ENCODE measurements around the gene STARD3NL. TPM values are rescaled to one million over a fixed set of nuclear protein-coding genes. Genes with fewer than 3 reads are reported as not detected.

STARD3NL gene
- total and polyA plus RNA-seq, 8 donors = 9.3 to 61.6 (median 23.8) TPM

DNA sequence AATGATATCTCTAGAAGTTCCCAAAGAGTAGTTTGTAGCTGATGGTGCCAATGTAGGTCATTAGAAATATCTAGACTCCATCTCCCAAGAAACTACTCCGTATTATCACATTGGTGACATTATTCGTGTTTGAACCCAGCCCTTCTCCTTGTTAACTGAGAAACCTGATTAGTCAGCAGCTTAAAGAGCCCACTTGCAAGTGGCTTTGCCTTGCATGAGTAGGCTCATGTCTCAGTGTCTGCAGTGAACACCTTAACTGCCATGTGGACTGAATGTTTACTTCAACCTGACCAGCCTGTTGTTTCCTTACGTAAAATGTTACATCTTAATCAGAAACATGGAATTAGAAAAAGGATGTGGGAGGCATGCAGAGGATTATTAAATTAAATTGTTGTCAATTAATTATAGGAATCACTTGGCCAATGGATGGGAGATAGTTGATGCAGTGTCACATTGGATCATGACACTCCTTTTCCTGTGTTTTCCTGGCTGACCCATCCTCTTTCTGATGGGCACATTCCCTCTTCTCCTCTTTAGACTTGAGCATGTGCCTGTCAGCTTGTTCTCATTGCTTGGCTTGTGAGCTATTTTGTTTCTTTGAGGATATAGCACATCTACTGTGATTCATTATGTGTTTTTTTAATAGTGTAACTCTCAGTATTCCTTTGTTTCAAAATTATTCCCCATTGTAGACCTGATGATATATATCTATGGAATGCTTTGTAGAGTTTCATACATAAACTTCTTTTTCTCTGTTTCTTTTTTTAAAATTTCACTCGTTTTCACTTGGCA is 18.0 kb downstream of the STARD3NL start:
- TF ChIP-seq POLR2AphosphoS5 (IDR thresholded peaks at IDR 0.05) = no peak
- TF ChIP-seq, protein P1, sequence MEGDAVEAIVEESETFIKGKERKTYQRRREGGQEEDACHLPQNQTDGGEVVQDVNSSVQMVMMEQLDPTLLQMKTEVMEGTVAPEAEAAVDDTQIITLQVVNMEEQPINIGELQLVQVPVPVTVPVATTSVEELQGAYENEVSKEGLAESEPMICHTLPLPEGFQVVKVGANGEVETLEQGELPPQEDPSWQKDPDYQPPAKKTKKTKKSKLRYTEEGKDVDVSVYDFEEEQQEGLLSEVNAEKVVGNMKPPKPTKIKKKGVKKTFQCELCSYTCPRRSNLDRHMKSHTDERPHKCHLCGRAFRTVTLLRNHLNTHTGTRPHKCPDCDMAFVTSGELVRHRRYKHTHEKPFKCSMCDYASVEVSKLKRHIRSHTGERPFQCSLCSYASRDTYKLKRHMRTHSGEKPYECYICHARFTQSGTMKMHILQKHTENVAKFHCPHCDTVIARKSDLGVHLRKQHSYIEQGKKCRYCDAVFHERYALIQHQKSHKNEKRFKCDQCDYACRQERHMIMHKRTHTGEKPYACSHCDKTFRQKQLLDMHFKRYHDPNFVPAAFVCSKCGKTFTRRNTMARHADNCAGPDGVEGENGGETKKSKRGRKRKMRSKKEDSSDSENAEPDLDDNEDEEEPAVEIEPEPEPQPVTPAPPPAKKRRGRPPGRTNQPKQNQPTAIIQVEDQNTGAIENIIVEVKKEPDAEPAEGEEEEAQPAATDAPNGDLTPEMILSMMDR (IDR thresholded peaks at IDR 0.05) = no peak
- TF ChIP-seq EP300 (IDR thresholded peaks at IDR 0.05) = no peak
- TF ChIP-seq POLR2A (IDR thresholded peaks at IDR 0.05) = no peak
- Histone ChIP-seq H3K9me3 (peaks cover 0 to 5% (median 0%) of the 10 kb centered on the region in 4 donors), H3K4me3 (no peak overlapping the region), H3K27ac (no peak overlapping the region), H3K36me3 (no peaks in the 10 kb centered on the region), H3K27me3 (no peaks in the 10 kb centered on the region), H3K4me1 (peaks cover 0 to 62% (median 34%) of the 10 kb centered on the region in 4 donors)
- intact Hi-C loops (cut with DNase I; ENCODE audit: low total_unique reads) = no loop called here
- WGBS, 5 donors = 77 to 87% (median 78%) methylated on average over 4 of the region's 4 CpGs
- no peak for DNase-seq

DNA sequence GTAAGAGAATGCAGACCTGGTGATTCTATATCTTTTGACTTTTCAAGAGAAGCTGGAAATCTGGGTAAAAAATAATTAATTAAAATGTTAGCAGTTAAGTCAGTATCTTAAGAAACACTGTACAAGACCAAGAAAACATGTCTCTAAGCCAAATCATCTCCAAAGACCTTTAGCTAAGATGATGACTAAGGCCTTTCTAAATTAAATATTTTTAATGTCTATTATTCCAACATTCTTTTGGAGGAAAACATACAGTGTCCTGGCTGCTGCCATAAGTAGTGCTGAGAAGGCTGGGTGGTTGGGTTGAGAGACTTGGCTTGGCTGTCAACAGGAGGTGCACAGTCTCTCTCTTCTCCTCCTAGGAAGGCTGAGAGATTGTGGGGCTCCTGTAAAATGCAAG is 20.3 kb downstream of the STARD3NL start:
- Histone ChIP-seq H3K4me3 (no peak overlapping the region), H3K27ac (no peak overlapping the region), H3K4me1 (peaks cover 0 to 57% (median 34%) of the 10 kb centered on the region in 4 donors), H3K9me3 (no peaks in the 10 kb centered on the region), H3K27me3 (no peaks in the 10 kb centered on the region), H3K36me3 (peaks cover 0 to 7% (median 2%) of the 10 kb centered on the region in 4 donors)
- intact Hi-C loops (cut with DNase I; ENCODE audit: low total_unique reads) = no loop called here
- no peak for DNase-seq
- TF ChIP-seq POLR2A (IDR thresholded peaks at IDR 0.05) (no peak), POLR2AphosphoS5 (IDR thresholded peaks at IDR 0.05) (no peak), EP300 (IDR thresholded peaks at IDR 0.05) (no peak)
- TF ChIP-seq, protein P1 (IDR thresholded peaks at IDR 0.05) = no peak

DNA sequence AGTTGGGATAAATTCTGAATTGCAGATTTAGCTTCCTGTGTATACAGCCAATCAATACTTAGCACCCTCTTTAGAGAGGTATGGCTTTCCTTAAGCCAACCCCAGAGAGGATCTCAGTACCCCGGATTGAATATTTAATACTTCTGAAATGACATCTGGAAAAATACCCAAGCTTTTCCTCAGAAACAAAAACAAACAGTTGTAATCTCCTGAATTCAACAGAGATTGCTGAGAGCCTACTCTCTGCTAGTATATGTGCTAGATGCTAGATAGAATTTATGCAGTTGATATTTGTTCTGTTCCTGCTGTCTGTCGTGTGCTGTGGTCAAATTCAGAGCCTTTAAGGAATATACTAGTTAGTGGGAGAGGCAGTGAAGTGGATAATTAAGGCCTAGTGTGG is 21.1 kb downstream of the STARD3NL start:
- intact Hi-C loops (cut with DNase I; ENCODE audit: low total_unique reads) = no loop called here
- peaks cover 0 to 57% (median 34%) of the 10 kb centered on the region in 4 donors for H3K4me1 ChIP-seq
- TF ChIP-seq EP300 (IDR thresholded peaks at IDR 0.05) (no peak), POLR2AphosphoS5 (IDR thresholded peaks at IDR 0.05) (no peak), POLR2A (IDR thresholded peaks at IDR 0.05) (no peak)
- TF ChIP-seq, protein P1 (IDR thresholded peaks at IDR 0.05) = no peak
- H3K27me3 ChIP-seq = no peaks in the 10 kb centered on the region
- peaks cover 0 to 7% (median 2%) of the 10 kb centered on the region in 4 donors for H3K36me3 ChIP-seq
- WGBS, 5 donors = 21 to 49% (median 32%) methylated on average over 2 of the region's 2 CpGs
- no peak overlapping the region for H3K27ac ChIP-seq
- no peak overlapping the region for H3K4me3 ChIP-seq
- DNase-seq = no peak
- no peaks in the 10 kb centered on the region for H3K9me3 ChIP-seq

DNA sequence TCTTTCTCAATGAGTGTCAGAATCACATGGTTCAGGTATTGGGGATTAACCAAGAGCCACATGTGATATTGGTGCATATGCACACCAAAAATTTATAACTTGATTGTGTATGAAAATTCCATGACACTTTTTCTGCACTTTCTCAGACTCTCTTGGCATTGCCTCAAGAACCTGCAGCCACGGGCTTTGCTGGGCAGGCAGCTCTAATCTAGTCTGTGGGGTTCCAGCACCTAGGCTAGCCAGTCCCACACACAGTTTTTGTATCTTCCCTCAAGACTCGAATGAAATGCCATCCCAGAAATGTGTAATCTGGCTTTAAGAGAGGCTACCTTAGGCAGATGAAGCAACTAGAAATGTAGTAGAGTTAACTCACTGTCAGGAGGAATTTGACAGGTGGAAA is 21.7 kb downstream of the STARD3NL start:
- Histone ChIP-seq H3K27ac (no peak overlapping the region), H3K9me3 (no peaks in the 10 kb centered on the region), H3K27me3 (no peaks in the 10 kb centered on the region), H3K4me3 (no peak overlapping the region), H3K4me1 (peaks cover 0 to 57% (median 34%) of the 10 kb centered on the region in 4 donors), H3K36me3 (peaks cover 0 to 7% (median 2%) of the 10 kb centered on the region in 4 donors)
- 31 to 46% (median 42%) methylated on average over 2 of the region's 2 CpGs for WGBS, 5 donors
- TF ChIP-seq POLR2A (IDR thresholded peaks at IDR 0.05) = no peak
- TF ChIP-seq POLR2AphosphoS5 (IDR thresholded peaks at IDR 0.05) = no peak
- TF ChIP-seq EP300 (IDR thresholded peaks at IDR 0.05) = no peak
- TF ChIP-seq, protein P1 (IDR thresholded peaks at IDR 0.05) = no peak
- no peak for DNase-seq
- intact Hi-C loops (cut with DNase I; ENCODE audit: low total_unique reads) = no loop called here
